GM11168 (cell line): ENCODE results near the gene VGLL2.
"Not testable (repeated sequence)": the region's sequence is repeated elsewhere in the genome, so short reads cannot be mapped to it uniquely, and the experiment has no call there.

Experiments used
- in situ Hi-C: fragments of 300-500 bp; cut with MboI; formaldehyde crosslinking; loops from one replicate; pipeline ENCODE4 v1.12.0; 2022; ENCODE audit warnings: low sequenced_read_pairs; ENCODE audit not compliant: unreplicated experiment

VGLL2 gene, protein sequence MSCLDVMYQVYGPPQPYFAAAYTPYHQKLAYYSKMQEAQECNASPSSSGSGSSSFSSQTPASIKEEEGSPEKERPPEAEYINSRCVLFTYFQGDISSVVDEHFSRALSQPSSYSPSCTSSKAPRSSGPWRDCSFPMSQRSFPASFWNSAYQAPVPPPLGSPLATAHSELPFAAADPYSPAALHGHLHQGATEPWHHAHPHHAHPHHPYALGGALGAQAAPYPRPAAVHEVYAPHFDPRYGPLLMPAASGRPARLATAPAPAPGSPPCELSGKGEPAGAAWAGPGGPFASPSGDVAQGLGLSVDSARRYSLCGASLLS

GRCh38 chr6:117265410-117266256 lies at the start of gene VGLL2:
Gene VGLL2, plus strand, starts transcription at chr6:117265558. Its CDS starts 206 bp downstream, at chr6:117265764.
- in situ Hi-C loops, result no loop called here

DNA sequence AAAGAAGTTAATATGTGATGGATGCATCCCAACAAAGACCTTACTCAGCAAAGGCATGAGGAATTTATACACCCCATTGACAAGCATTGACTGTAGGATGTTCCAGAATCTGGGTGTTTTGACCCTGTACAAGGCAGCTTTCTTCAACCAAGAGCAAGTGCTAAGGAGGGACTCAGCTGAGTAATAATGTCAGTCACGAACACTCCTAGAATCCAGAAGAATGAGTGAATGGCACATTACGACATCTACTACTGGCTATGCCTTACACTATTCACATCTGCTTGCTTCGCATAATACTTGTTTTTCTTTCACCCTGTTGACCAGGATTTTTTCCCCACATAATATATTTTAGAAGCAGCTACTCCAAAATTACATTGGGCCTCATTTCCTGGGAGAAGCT lies 42.5 kb upstream of the VGLL2 start:
- in situ Hi-C loops, result no loop called here

GRCh38 chr6:117226778-117227177 lies 38.6 kb upstream of the VGLL2 start:
- in situ Hi-C loops, result no loop called here

- in situ Hi-C loops, result no loop called here
Observed at GRCh38 chr6:117227245-117227962, 38.0 kb upstream of the VGLL2 start.

DNA sequence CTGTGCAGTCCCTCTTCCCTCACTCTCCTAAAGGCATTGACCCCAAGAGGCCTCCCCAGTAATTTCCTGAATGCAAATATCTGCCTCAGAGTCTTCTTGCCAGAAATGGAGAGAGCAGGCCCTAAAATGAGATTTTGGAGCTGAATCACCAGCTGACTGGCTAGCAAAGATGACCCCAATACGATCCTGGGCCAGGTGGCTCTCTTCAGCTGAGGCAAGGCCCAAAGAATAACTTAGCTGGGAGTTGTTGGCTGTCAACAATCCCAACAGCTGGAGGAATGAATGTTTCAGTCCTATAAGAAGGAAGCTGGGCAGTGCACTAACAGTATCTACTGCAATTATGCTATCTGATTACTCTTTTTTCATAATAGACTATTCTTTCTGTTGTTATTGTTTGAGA lies 37.2 kb upstream of the VGLL2 start:
- in situ Hi-C loops, result no loop called here

- in situ Hi-C loops, result no loop called here
Observed at GRCh38 chr6:117229870-117230269, 35.5 kb upstream of the VGLL2 start.

DNA sequence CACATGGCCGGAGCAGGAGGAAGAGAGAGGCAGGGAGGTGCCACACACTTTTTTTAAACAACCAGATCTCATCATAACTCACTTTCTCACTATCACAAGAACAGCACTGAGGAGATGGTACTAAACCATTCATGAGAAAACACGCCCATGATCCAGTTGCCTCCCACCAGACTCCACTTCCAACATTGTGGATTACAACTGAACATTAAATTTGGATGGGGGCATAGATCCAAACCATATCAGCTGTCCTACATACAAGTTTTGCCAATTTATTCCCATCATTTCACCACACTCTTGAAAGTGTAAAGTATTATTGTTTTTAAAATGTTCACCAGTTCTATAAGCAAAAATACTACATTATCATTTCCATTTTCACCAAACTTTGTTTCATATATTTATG lies 33.9 kb upstream of the VGLL2 start:
- in situ Hi-C loops, result no loop called here

- in situ Hi-C loops, result no loop called here
Observed at GRCh38 chr6:117232196-117232595, 33.2 kb upstream of the VGLL2 start.

DNA sequence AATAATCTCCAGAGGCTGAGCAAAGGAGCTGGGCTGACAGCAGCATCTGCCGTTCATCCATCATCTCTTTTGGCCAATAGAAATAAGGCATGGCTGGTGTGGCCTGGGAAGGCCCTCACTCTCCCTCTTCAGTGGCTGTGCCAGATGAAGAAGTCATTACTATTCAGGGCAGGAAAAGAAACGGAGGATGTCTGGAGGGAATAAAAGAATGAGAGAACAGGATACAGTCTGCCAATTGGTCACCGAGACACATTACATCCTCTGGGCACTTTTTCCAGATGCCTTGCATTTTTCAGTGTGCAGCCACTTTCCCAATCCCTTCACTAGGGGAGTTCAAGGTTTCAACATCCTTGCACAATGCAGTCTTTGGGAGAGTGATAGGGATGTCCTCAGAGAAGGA lies 32.2 kb upstream of the VGLL2 start:
- in situ Hi-C loops, result no loop called here

DNA sequence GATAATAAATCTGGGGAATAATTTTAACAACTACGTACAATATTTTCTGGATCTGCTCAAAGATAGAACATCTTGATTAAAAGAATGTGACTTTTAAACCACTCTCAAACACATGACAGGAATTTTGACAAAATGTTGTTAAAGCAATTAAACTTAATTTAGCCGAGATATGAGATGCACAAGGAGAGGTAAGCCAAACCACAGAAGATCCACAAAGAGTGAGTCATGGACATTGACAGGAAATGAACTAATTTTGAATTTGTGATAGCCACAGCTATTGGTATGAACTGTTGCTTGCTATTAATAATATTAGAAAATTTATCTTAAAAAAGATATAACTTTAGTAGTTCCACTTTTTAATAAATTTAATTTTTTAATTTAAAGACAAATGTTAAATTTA lies 27.8 kb upstream of the VGLL2 start:
- in situ Hi-C loops, result no loop called here

GRCh38 chr6:117244571-117244970 lies 20.8 kb upstream of the VGLL2 start:
- in situ Hi-C loops, result not testable (repeated sequence)

DNA sequence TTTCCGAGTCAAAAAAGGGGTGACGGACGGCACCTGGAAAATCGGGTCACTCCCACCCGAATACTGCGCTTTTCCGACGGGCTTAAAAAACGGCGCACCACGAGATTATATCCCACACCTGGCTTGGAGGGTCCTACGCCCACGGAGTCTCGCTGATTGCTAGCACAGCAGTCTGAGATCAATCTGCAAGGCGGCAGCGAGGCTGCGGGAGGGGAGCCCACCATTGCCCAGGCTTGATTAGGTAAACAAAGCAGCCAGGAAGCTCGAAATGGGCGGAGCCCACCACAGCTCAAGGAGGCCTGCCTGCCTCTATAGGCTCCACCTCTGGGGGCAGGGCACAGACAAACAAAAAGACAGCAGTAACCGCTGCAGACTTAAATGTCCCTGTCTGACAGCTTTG lies 20.4 kb upstream of the VGLL2 start:
- in situ Hi-C loops, result not testable (repeated sequence)

DNA sequence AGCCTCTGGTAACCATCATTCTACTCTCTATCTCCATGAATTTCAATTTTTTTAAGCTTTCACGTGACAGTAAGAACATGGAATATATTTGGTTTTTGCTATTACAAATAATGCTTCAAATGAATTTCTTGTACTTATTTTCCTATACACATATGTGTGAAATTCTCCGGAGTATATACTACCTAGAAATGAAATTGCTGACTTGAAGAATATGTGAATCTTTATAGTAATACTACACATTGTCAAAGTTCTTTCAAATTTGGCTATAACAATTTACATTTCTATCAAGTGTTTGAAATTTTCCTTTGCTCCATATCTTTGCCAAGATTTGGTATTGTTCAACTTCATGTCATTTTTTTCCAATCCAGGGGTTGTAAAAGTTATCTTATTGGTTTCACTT lies 11.6 kb upstream of the VGLL2 start:
- in situ Hi-C loops, result no loop called here

DNA sequence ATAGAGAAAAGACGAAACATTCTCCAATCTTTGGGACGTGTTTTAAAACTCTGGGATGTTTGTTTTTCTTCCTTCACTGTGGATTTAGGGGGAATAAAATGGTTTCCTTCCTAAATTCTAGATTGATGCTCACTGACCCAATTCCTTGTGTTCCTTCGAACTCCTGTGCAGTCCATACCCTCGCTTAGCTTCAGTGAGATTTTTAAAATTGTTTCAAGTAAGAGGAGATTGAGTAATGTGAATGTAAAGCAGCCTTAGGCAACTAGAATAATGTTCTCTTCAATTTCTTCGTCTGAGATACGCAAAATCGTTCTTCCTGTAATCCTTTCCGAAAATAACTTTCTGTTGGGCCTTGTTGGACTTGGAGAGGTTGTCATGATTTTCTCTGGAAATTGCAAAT lies 2.6 kb upstream of the VGLL2 start:
- in situ Hi-C loops, result no loop called here

- in situ Hi-C loops, result no loop called here
Observed at GRCh38 chr6:117263353-117263927, 1.9 kb upstream of the VGLL2 start.

DNA sequence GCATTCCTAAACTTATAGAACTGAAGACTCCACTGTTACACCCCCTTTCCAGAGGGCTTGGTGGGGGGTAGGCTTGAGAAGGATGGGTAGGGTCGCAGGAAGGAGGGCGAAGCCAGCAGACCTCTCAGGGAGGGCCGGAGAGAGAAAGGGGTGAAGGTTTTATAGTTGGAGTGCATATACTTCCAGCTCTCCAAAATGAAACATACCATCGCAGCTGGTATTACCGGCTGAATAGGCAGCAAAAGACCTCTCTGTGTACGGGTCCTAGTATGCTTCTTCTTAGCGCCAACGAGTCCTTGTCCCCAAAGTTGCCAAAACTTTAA lies 1.0 kb upstream of the VGLL2 start:
- in situ Hi-C loops, result no loop called here

GRCh38 chr6:117264692-117265409 lies 507 bp upstream of the VGLL2 start:
- in situ Hi-C loops, result no loop called here

- in situ Hi-C loops, result no loop called here
Observed at GRCh38 chr6:117266257-117267053, 1.1 kb downstream of the VGLL2 start.

DNA sequence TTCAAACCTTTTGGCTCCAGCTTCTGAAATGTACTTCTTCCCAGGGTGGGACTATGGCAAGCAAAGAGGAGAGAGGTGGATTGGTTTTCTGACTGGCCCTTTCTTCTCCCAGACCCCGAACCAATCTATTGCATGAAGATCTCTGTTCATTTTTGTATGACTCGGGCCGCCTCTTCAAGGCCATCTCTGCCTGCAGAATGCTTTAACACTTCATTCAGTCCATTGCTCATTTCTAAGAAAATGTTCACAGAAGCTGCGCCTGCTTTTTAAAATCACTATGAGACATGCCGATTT lies 1.6 kb downstream of the VGLL2 start:
- in situ Hi-C loops, result no loop called here
